GM12878 (cell line): ENCODE measurements around the gene CSNK1A1. TPM values are rescaled to one million over a fixed set of nuclear protein-coding genes. Genes with fewer than 3 reads are reported as not detected.

ENCODE experiments used
- ATAC-seq: fragments of 200-7000 bp; cut with Tn5 transposase; 3 replicates; pipeline ENCODE4 v1.9.1; 2020; ENCODE audit warnings: mild to moderate bottlenecking, moderate library complexity
- BruUV-seq: library from RNA; stranded (reverse); fragments of 400-500 nt; replicated peaks from 2 replicates; lab custom pipeline; 2021; lab: Mats Ljungman, UMichigan
- CTCF ChIA-PET: fragments of 300-600 bp; sonication (Branson Sonifier 250); formaldehyde crosslinking; extraction: SDS; loops from one replicate; lab custom pipeline; 2021; ENCODE audit warnings: inconsistent platforms; lab: Yijun Ruan, JAX
- POLR2A ChIA-PET: fragments of 350-600 bp; formaldehyde crosslinking; extraction: SDS; loops from one replicate; lab custom pipeline; 2021; ENCODE audit warnings: inconsistent platforms; lab: Charles Lee
- RAD21 ChIA-PET: fragments of 300-600 bp; sonication (Branson Sonifier 250); formaldehyde crosslinking; loops from one replicate; lab custom pipeline; 2023; ENCODE audit warnings: antibody characterized with exemption; ENCODE audit not compliant: unreplicated experiment; lab: Charles Lee
- SMC1A ChIA-PET: fragments of 300-600 bp; sonication (Branson Sonifier 250); formaldehyde crosslinking; loops from one replicate; lab custom pipeline; 2023; ENCODE audit not compliant: unreplicated experiment, uncharacterized antibody; lab: Charles Lee
- DNase-seq: peaks from one replicate; pipeline ENCODE4 v3.0.0-alpha.2; 2011; ENCODE audit warnings: low read depth, low spot score
- FAIRE-seq: peaks from 3 replicates; lab custom pipeline; 2011; peaks lifted over from hg19 to GRCh38; lab: Jason Lieb, UNC
- H2AFZ ChIP-seq: 2 replicates; pipeline ENCODE4 v1.6.0; 2011; ENCODE audit warnings: low read depth, low read length, control low read depth; ENCODE audit not compliant: control insufficient read depth
- H3K27ac ChIP-seq: 2 replicates; pipeline ENCODE4 v1.5.1; 2011; ENCODE audit warnings: control low read depth; ENCODE audit not compliant: control insufficient read depth, insufficient read depth
- H3K27me3 ChIP-seq, 2 experiments: replicated peaks in 1 of 2; 2 replicates each; pipeline versions ENCODE4 v1.6.0 to v1.6.1; 2011; ENCODE audit warnings: low read length in 1 of 2; ENCODE audit not compliant: control insufficient read depth in 2 of 2, insufficient read depth in 2 of 2
- H3K36me3 ChIP-seq, 2 experiments: 2 replicates each; pipeline ENCODE4 v1.5.1; 2011; ENCODE audit warnings: low read length in 1 of 2; ENCODE audit not compliant: control insufficient read depth in 2 of 2, insufficient read depth in 2 of 2
- H3K4me1 ChIP-seq: 2 replicates; pipeline ENCODE4 v1.6.1; 2011; ENCODE audit warnings: mild to moderate bottlenecking, low read length, moderate library complexity, mixed read lengths; ENCODE audit not compliant: control insufficient read depth, insufficient read depth
- H3K4me2 ChIP-seq: 2 replicates; pipeline ENCODE4 v1.6.0; 2011; ENCODE audit warnings: control low read depth; ENCODE audit not compliant: control insufficient read depth, insufficient read depth
- H3K4me3 ChIP-seq: fragments of 200-600 bp; sonication (generic); 2 replicates; pipeline ENCODE4 v1.5.1; 2016
- H3K79me2 ChIP-seq: 2 replicates; pipeline ENCODE4 v1.6.0; 2011; ENCODE audit warnings: low read length; ENCODE audit not compliant: control insufficient read depth, insufficient read depth
- H3K9ac ChIP-seq: 2 replicates; pipeline ENCODE4 v1.8.0; 2011; ENCODE audit warnings: low read length, control low read depth, mixed read lengths; ENCODE audit not compliant: control insufficient read depth, insufficient read depth
- H3K9me3 ChIP-seq: replicated peaks from 3 replicates; pipeline ENCODE4 v1.5.1; 2011; ENCODE audit warnings: mild to moderate bottlenecking, low read length; ENCODE audit not compliant: control insufficient read depth, insufficient read depth
- H4K20me1 ChIP-seq: 2 replicates; pipeline ENCODE4 v1.6.0; 2011; ENCODE audit not compliant: control insufficient read depth, insufficient read depth
- BCL11A ChIP-seq: IDR thresholded peaks from 2 replicates; pipeline ENCODE4 v1.6.1; 2011; ENCODE audit warnings: low read depth, low read length
- BHLHE40 ChIP-seq, 2 experiments: fragments of 450-650 bp in 1 of 2; IDR thresholded peaks; 2 replicates each; pipeline ENCODE4 v1.6.1; 2011 to 2017; ENCODE audit warnings: low read depth in 2 of 2, borderline replicate concordance in 1 of 2, improper control_type of control experiment in 1 of 2, low read length in 1 of 2, mild to moderate bottlenecking in 1 of 2
- BRCA1 ChIP-seq: IDR thresholded peaks from 2 replicates; pipeline ENCODE4 v1.6.1; 2011; ENCODE audit warnings: low read depth, low read length, improper control_type of control experiment
- CHD1 ChIP-seq: IDR thresholded peaks from 2 replicates; pipeline ENCODE4 v1.6.1; 2012; ENCODE audit warnings: low read depth, low read length, improper control_type of control experiment
- FOS ChIP-seq: IDR thresholded peaks from 3 replicates; pipeline ENCODE4 v1.6.1; 2011; ENCODE audit warnings: borderline replicate concordance; ENCODE audit not compliant: insufficient read length; ENCODE audit errors: extremely low read depth
- GATAD2B ChIP-seq: fragments of 450-650 bp; conservative IDR thresholded peaks from 2 replicates; pipeline ENCODE4 v1.6.1; 2017; ENCODE audit warnings: low read depth, mild to moderate bottlenecking, moderate library complexity
- POU2F2 ChIP-seq: IDR thresholded peaks from 3 replicates; pipeline ENCODE4 v1.6.1; 2011; ENCODE audit warnings: low read depth, mild to moderate bottlenecking, low read length, borderline replicate concordance
- RBBP5 ChIP-seq: fragments of 200-600 bp; sonication (generic); conservative IDR thresholded peaks from 2 replicates; pipeline ENCODE4 v1.6.1; 2016
- WGBS: methylation state at CpG from one replicate; pipeline ENCODE4 v1.1.6; 2016; ENCODE audit warnings: low lambda C conversion rate; ENCODE audit not compliant: insufficient replicate concordance, insufficient coverage; ENCODE audit errors: missing lambda C conversion rate; 5-methylcytosine and 5-hydroxymethylcytosine counted together
- in situ Hi-C: fragments of 300-500 bp; cut with MboI; formaldehyde crosslinking; loops from 9 replicates; pipeline ENCODE4 v1.14.3; 2018; ENCODE audit warnings: mixed read lengths
- intact Hi-C: fragments of 100-400 bp; cut with micrococcal nuclease; formaldehyde crosslinking; loops from one replicate; pipeline ENCODE4 v1.14.2; 2022; ENCODE audit not compliant: unreplicated experiment
- polyA plus RNA-seq, 11 experiments: library from polyadenylated mRNA; depleted of rRNA in 4 of 11; unstranded in 6 of 11; stranded (reverse) in 5 of 11; fragments of >200 nt; fragmentation: Nextera tagmentation in 4 of 11; fragmentation: Illumina TruSeq in 1 of 11; extraction: Ambion mirVana in 4 of 11; extraction: Trizol in 1 of 11; gene quantifications; 1 replicate in 1 of 11; 2 replicates in 10 of 11; pipeline versions ENCODE4 v1.2.1 to v1.2.3, GENCODE V29; 2011 to 2016; ENCODE audit warnings: inconsistent platforms in 2 of 11, missing spikeins in 2 of 11, low read depth in 1 of 11
- total RNA-seq, 4 experiments: library from RNA; depleted of rRNA in 3 of 4; stranded (reverse); fragments of >200 nt in 3 of 4; fragmentation: Illumina TruSeq in 1 of 4; extraction: Trizol in 1 of 4; gene quantifications; 2 replicates each; pipeline versions ENCODE4 v1.2.1 to v1.2.3, GENCODE V29; 2013 to 2021
- TF ChIP-seq, protein P1 (sequence below): IDR thresholded peaks from 2 replicates; pipeline ENCODE4 v1.6.1; 2011; ENCODE audit warnings: low read depth, low read length, improper control_type of control experiment, borderline replicate concordance

CSNK1A1 gene
- total and polyA plus RNA-seq, 10 of the 15 experiments (the other 5 are each of a cell fraction or from before 2014, with no cell fraction given): 53.3 to 155 (median 133) TPM

- Histone ChIP-seq H3K27me3 (no peaks in the 10 kb centered on the region; a peak in 2 of 4 replicates), H3K4me2 (no peak overlapping the region), H3K9me3 (no peaks in the 10 kb centered on the region), H3K4me3 (no peak overlapping the region), H3K4me1 (no peaks in the 10 kb centered on the region), H3K9ac (no peak overlapping the region), H2AFZ (no peak overlapping the region), H3K79me2 (no peaks in the 10 kb centered on the region), H4K20me1 (no peaks in the 10 kb centered on the region), H3K36me3 (no peaks in the 10 kb centered on the region), H3K27ac (no peak overlapping the region)
- no peak for TF ChIP-seq FOS
- BruUV-seq: no TSS peak
- POLR2A ChIA-PET: interaction anchor here (1.4 kb wide), 1 partner anchor 11 kb away, joined by 4 read pairs; no protein-coding TSS in a partner anchor
- WGBS: 43% methylated on average over 3 of the region's 3 CpGs
- CTCF ChIA-PET: no interaction called here
- no peak for ATAC-seq
- no peak for FAIRE-seq
- RAD21 ChIA-PET: no interaction called here
- in situ Hi-C loops (no loop called here), intact Hi-C loops (no loop called here)
- no peak for DNase-seq
- SMC1A ChIA-PET: interaction anchor here (1.3 kb wide), 1 partner anchor 86 kb away, joined by 3 read pairs; no protein-coding TSS in a partner anchor
These were observed 72.5 kb downstream of the CSNK1A1 start for GRCh38 chr5:149478761-149479160.

GRCh38 chr5:149475777-149476176 is 75.5 kb downstream of the CSNK1A1 start:
- FAIRE-seq: no peak
- ATAC-seq: no peak
- TF ChIP-seq GATAD2B (no peak), BCL11A (no peak), CHD1 (no peak), POU2F2 (no peak), BHLHE40 (IDR thresholded peaks at IDR 0.05; ENCODE audit: borderline replicate concordance in 1 of 2, low read depth in 2 of 2, low read length in 1 of 2) (no peak), BRCA1 (no peak), RBBP5 (no peak)
- TF ChIP-seq, protein P1, sequence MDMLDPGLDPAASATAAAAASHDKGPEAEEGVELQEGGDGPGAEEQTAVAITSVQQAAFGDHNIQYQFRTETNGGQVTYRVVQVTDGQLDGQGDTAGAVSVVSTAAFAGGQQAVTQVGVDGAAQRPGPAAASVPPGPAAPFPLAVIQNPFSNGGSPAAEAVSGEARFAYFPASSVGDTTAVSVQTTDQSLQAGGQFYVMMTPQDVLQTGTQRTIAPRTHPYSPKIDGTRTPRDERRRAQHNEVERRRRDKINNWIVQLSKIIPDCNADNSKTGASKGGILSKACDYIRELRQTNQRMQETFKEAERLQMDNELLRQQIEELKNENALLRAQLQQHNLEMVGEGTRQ: no peak
- WGBS: 14% methylated on average over 3 of the region's 3 CpGs
- intact Hi-C loops: no loop called here
- Histone ChIP-seq H3K36me3 (no peaks in the 10 kb centered on the region), H3K4me2 (no peak overlapping the region), H3K9ac (no peak overlapping the region), H4K20me1 (no peaks in the 10 kb centered on the region), H3K27ac (no peak overlapping the region), H3K79me2 (no peaks in the 10 kb centered on the region), H2AFZ (no peak overlapping the region), H3K27me3 (no peaks in the 10 kb centered on the region; a peak in 2 of 4 replicates), H3K4me3 (no peak overlapping the region), H3K9me3 (no peaks in the 10 kb centered on the region), H3K4me1 (no peaks in the 10 kb centered on the region)
- DNase-seq: no peak
- SMC1A ChIA-PET: interaction anchor here (0.7 to 1.9 kb wide), 4 partner anchors 42 to 127 kb away, joined by 3 to 5 read pairs (median 4); no protein-coding TSS in a partner anchor
- RAD21 ChIA-PET: interaction anchor here (1.0 kb wide), 2 partner anchors 8 to 377 kb away, joined by 3 to 4 read pairs; no protein-coding TSS in a partner anchor
- no TSS peak for BruUV-seq
- CTCF ChIA-PET: interaction anchor here (0.7 to 2.2 kb wide), 8 partner anchors 8 to 111 kb away, joined by 3 to 6 read pairs (median 4); no protein-coding TSS in a partner anchor
- POLR2A ChIA-PET: no interaction called here
- in situ Hi-C loops: no loop called here
